GM12878 (cell line): Measurements from ENCODE around the gene DCAF15. TPM values are rescaled to one million over a fixed set of nuclear protein-coding genes. Genes with fewer than 3 reads are reported as not detected.

Experiments
- ATAC-seq: fragments of 200-7000 bp; cut with Tn5 transposase; 3 replicates; pipeline ENCODE4 v1.9.1; 2020; ENCODE audit warnings: mild to moderate bottlenecking, moderate library complexity
- BruUV-seq: library from RNA; stranded (reverse); fragments of 400-500 nt; replicated peaks from 2 replicates; lab custom pipeline; 2021; lab: Mats Ljungman, UMichigan
- CTCF ChIA-PET: fragments of 300-600 bp; sonication (Branson Sonifier 250); formaldehyde crosslinking; extraction: SDS; loops from one replicate; lab custom pipeline; 2021; ENCODE audit warnings: inconsistent platforms; lab: Yijun Ruan, JAX
- POLR2A ChIA-PET: fragments of 350-600 bp; formaldehyde crosslinking; extraction: SDS; loops from one replicate; lab custom pipeline; 2021; ENCODE audit warnings: inconsistent platforms; lab: Charles Lee
- RAD21 ChIA-PET: fragments of 300-600 bp; sonication (Branson Sonifier 250); formaldehyde crosslinking; loops from one replicate; lab custom pipeline; 2023; ENCODE audit warnings: antibody characterized with exemption; ENCODE audit not compliant: unreplicated experiment; lab: Charles Lee
- SMC1A ChIA-PET: fragments of 300-600 bp; sonication (Branson Sonifier 250); formaldehyde crosslinking; loops from one replicate; lab custom pipeline; 2023; ENCODE audit not compliant: unreplicated experiment, uncharacterized antibody; lab: Charles Lee
- DNase-seq: peaks from one replicate; pipeline ENCODE4 v3.0.0-alpha.2; 2011; ENCODE audit warnings: low read depth, low spot score
- FAIRE-seq: peaks from 3 replicates; lab custom pipeline; 2011; peaks lifted over from hg19 to GRCh38; lab: Jason Lieb, UNC
- H2AFZ ChIP-seq: 2 replicates; pipeline ENCODE4 v1.6.0; 2011; ENCODE audit warnings: low read depth, low read length, control low read depth; ENCODE audit not compliant: control insufficient read depth
- H3K27ac ChIP-seq: 2 replicates; pipeline ENCODE4 v1.5.1; 2011; ENCODE audit warnings: control low read depth; ENCODE audit not compliant: control insufficient read depth, insufficient read depth
- H3K27me3 ChIP-seq, 2 experiments: replicated peaks in 1 of 2; 2 replicates each; pipeline versions ENCODE4 v1.6.0 to v1.6.1; 2011; ENCODE audit warnings: low read length in 1 of 2; ENCODE audit not compliant: control insufficient read depth in 2 of 2, insufficient read depth in 2 of 2
- H3K36me3 ChIP-seq, 2 experiments: 2 replicates each; pipeline ENCODE4 v1.5.1; 2011; ENCODE audit warnings: low read length in 1 of 2; ENCODE audit not compliant: control insufficient read depth in 2 of 2, insufficient read depth in 2 of 2
- H3K4me1 ChIP-seq: 2 replicates; pipeline ENCODE4 v1.6.1; 2011; ENCODE audit warnings: mild to moderate bottlenecking, low read length, moderate library complexity, mixed read lengths; ENCODE audit not compliant: control insufficient read depth, insufficient read depth
- H3K4me2 ChIP-seq: 2 replicates; pipeline ENCODE4 v1.6.0; 2011; ENCODE audit warnings: control low read depth; ENCODE audit not compliant: control insufficient read depth, insufficient read depth
- H3K4me3 ChIP-seq: fragments of 200-600 bp; sonication (generic); 2 replicates; pipeline ENCODE4 v1.5.1; 2016
- H3K79me2 ChIP-seq: 2 replicates; pipeline ENCODE4 v1.6.0; 2011; ENCODE audit warnings: low read length; ENCODE audit not compliant: control insufficient read depth, insufficient read depth
- H3K9ac ChIP-seq: 2 replicates; pipeline ENCODE4 v1.8.0; 2011; ENCODE audit warnings: low read length, control low read depth, mixed read lengths; ENCODE audit not compliant: control insufficient read depth, insufficient read depth
- H3K9me3 ChIP-seq: replicated peaks from 3 replicates; pipeline ENCODE4 v1.5.1; 2011; ENCODE audit warnings: mild to moderate bottlenecking, low read length; ENCODE audit not compliant: control insufficient read depth, insufficient read depth
- H4K20me1 ChIP-seq: 2 replicates; pipeline ENCODE4 v1.6.0; 2011; ENCODE audit not compliant: control insufficient read depth, insufficient read depth
- ATF7 ChIP-seq: fragments of 450-650 bp; IDR thresholded peaks from 2 replicates; pipeline ENCODE4 v1.6.1; 2016; ENCODE audit warnings: low read depth, mild to moderate bottlenecking
- CBFB ChIP-seq: IDR thresholded peaks from 2 replicates; pipeline ENCODE4 v1.6.1; 2016; ENCODE audit warnings: antibody characterized with exemption, low read depth
- EGR1 ChIP-seq, 2 experiments: IDR thresholded peaks; 1 replicate in 1 of 2; 2 replicates in 1 of 2; pipeline ENCODE4 v1.6.1; 2011 to 2012; ENCODE audit warnings: low read depth in 2 of 2, low read length in 2 of 2, borderline replicate concordance in 1 of 2, mild to moderate bottlenecking in 1 of 2, moderate library complexity in 1 of 2
- FOXM1 ChIP-seq: IDR thresholded peaks from 2 replicates; pipeline ENCODE4 v1.6.1; 2012; ENCODE audit warnings: low read depth, mild to moderate bottlenecking, inconsistent platforms, low read length, moderate library complexity
- GATAD2B ChIP-seq: fragments of 450-650 bp; conservative IDR thresholded peaks from 2 replicates; pipeline ENCODE4 v1.6.1; 2017; ENCODE audit warnings: low read depth, mild to moderate bottlenecking, moderate library complexity
- HDGF ChIP-seq: fragments of 450-650 bp; IDR thresholded peaks from 2 replicates; pipeline ENCODE4 v1.6.1; 2016; ENCODE audit warnings: antibody characterized with exemption
- IKZF2 ChIP-seq, 2 experiments: fragments of 450-650 bp; IDR thresholded peaks; 2 replicates each; pipeline ENCODE4 v1.6.1; 2017; ENCODE audit warnings: mild to moderate bottlenecking in 2 of 2, moderate library complexity in 2 of 2
- KDM1A ChIP-seq: fragments of 200-600 bp; sonication (generic); IDR thresholded peaks from 2 replicates; pipeline ENCODE4 v1.6.1; 2016; ENCODE audit warnings: borderline replicate concordance
- NBN ChIP-seq: fragments of 450-650 bp; IDR thresholded peaks from 2 replicates; pipeline ENCODE4 v1.6.1; 2016
- NFXL1 ChIP-seq: fragments of 450-650 bp; IDR thresholded peaks from 2 replicates; pipeline ENCODE4 v1.6.1; 2017; ENCODE audit warnings: antibody characterized with exemption, mild to moderate bottlenecking, borderline replicate concordance
- PML ChIP-seq: IDR thresholded peaks from 2 replicates; pipeline ENCODE4 v1.6.1; 2012; ENCODE audit warnings: low read length, inconsistent platforms
- RELA ChIP-seq: fragments of 450-650 bp; IDR thresholded peaks from 2 replicates; pipeline ENCODE4 v1.8.0; 2014; ENCODE audit warnings: borderline replicate concordance; ENCODE audit not compliant: partially characterized antibody
- SIN3A ChIP-seq: IDR thresholded peaks from 2 replicates; pipeline ENCODE4 v1.6.1; 2012; ENCODE audit warnings: low read depth, low read length, improper control_type of control experiment
- TCF12 ChIP-seq: IDR thresholded peaks from 2 replicates; pipeline ENCODE4 v1.6.1; 2011; ENCODE audit warnings: low read depth, mild to moderate bottlenecking, low read length
- ZNF207 ChIP-seq: fragments of 450-650 bp; IDR thresholded peaks from 2 replicates; pipeline ENCODE4 v1.6.1; 2014; ENCODE audit warnings: antibody characterized with exemption, mild to moderate bottlenecking, borderline replicate concordance
- ZNF274 ChIP-seq: IDR thresholded peaks from one replicate; pipeline ENCODE4 v1.8.0; 2011; ENCODE audit not compliant: insufficient read length, insufficient read depth
- WGBS: methylation state at CpG from one replicate; pipeline ENCODE4 v1.1.6; 2016; ENCODE audit warnings: low lambda C conversion rate; ENCODE audit not compliant: insufficient replicate concordance, insufficient coverage; ENCODE audit errors: missing lambda C conversion rate; 5-methylcytosine and 5-hydroxymethylcytosine counted together
- in situ Hi-C: fragments of 300-500 bp; cut with MboI; formaldehyde crosslinking; loops from 9 replicates; pipeline ENCODE4 v1.14.3; 2018; ENCODE audit warnings: mixed read lengths
- intact Hi-C: fragments of 100-400 bp; cut with micrococcal nuclease; formaldehyde crosslinking; loops from one replicate; pipeline ENCODE4 v1.14.2; 2022; ENCODE audit not compliant: unreplicated experiment
- polyA plus RNA-seq, 11 experiments: library from polyadenylated mRNA; depleted of rRNA in 4 of 11; unstranded in 6 of 11; stranded (reverse) in 5 of 11; fragments of >200 nt; fragmentation: Nextera tagmentation in 4 of 11; fragmentation: Illumina TruSeq in 1 of 11; extraction: Ambion mirVana in 4 of 11; extraction: Trizol in 1 of 11; gene quantifications; 1 replicate in 1 of 11; 2 replicates in 10 of 11; pipeline versions ENCODE4 v1.2.1 to v1.2.3, GENCODE V29; 2011 to 2016; ENCODE audit warnings: inconsistent platforms in 2 of 11, missing spikeins in 2 of 11, low read depth in 1 of 11
- total RNA-seq, 4 experiments: library from RNA; depleted of rRNA in 3 of 4; stranded (reverse); fragments of >200 nt in 3 of 4; fragmentation: Illumina TruSeq in 1 of 4; extraction: Trizol in 1 of 4; gene quantifications; 2 replicates each; pipeline versions ENCODE4 v1.2.1 to v1.2.3, GENCODE V29; 2013 to 2021
- TF ChIP-seq, protein P1 (sequence below): IDR thresholded peaks from 2 replicates; pipeline ENCODE4 v1.6.1; 2012; ENCODE audit warnings: mild to moderate bottlenecking, low read depth, low read length
- TF ChIP-seq, protein P2 (sequence below): fragments of 450-650 bp; IDR thresholded peaks from 2 replicates; pipeline ENCODE4 v1.6.1; 2014; ENCODE audit warnings: mild to moderate bottlenecking
- TF ChIP-seq, protein P3 (sequence below): fragments of 450-650 bp; IDR thresholded peaks from 2 replicates; pipeline ENCODE4 v1.6.1; 2016; ENCODE audit warnings: mild to moderate bottlenecking

The DCAF15 gene
- total and polyA plus RNA-seq, 10 of the 15 experiments (the other 5 are each of a cell fraction or from before 2014, with no cell fraction given) = 0.16 to 63.4 (median 26.6) TPM

DNA sequence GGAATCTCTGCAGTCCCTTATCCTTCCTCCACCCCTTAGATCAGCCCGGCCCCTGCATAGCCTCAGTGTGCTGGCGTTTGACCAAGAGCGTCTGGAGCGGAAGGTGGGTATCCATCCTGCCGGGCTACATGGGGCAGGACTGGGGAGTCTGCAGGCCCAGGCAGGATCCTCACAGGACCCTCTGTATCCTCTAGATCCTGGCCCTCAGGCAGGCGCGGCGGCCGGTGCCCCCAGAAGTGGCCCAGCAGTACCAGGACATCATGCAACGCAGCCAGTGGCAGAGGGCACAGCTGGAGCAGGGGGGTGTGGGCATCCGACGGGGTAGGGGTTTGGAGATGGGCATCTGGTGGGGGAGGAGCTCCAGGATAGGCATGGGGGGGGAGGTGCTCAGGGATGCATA is 23.0 kb upstream of the DCAF15 start:
- H3K36me3 ChIP-seq = peaks cover 0 to 1% of the 10 kb centered on the region in 2 experiments; a peak in 2 of 4 replicates
- H4K20me1 ChIP-seq = no peaks in the 10 kb centered on the region
- DNase-seq (no peak), FAIRE-seq (no peak), ATAC-seq (no peak)
- intact Hi-C loops = no loop called here
- no peak overlapping the region for H2AFZ ChIP-seq
- TF ChIP-seq, protein P1, sequence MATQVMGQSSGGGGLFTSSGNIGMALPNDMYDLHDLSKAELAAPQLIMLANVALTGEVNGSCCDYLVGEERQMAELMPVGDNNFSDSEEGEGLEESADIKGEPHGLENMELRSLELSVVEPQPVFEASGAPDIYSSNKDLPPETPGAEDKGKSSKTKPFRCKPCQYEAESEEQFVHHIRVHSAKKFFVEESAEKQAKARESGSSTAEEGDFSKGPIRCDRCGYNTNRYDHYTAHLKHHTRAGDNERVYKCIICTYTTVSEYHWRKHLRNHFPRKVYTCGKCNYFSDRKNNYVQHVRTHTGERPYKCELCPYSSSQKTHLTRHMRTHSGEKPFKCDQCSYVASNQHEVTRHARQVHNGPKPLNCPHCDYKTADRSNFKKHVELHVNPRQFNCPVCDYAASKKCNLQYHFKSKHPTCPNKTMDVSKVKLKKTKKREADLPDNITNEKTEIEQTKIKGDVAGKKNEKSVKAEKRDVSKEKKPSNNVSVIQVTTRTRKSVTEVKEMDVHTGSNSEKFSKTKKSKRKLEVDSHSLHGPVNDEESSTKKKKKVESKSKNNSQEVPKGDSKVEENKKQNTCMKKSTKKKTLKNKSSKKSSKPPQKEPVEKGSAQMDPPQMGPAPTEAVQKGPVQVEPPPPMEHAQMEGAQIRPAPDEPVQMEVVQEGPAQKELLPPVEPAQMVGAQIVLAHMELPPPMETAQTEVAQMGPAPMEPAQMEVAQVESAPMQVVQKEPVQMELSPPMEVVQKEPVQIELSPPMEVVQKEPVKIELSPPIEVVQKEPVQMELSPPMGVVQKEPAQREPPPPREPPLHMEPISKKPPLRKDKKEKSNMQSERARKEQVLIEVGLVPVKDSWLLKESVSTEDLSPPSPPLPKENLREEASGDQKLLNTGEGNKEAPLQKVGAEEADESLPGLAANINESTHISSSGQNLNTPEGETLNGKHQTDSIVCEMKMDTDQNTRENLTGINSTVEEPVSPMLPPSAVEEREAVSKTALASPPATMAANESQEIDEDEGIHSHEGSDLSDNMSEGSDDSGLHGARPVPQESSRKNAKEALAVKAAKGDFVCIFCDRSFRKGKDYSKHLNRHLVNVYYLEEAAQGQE = no peak
- TF ChIP-seq CBFB (no peak), ZNF274 (no peak), ZNF207 (no peak), HDGF (no peak), KDM1A (no peak), SIN3A (no peak), TCF12 (no peak), NBN (no peak), ATF7 (no peak), RELA (no peak), PML (no peak), FOXM1 (no peak), NFXL1 (no peak), GATAD2B (no peak), IKZF2 (IDR thresholded peaks at IDR 0.05) (no peak), EGR1 (IDR thresholded peaks at IDR 0.05; ENCODE audit: borderline replicate concordance in 1 of 2, low read depth in 2 of 2, low read length in 2 of 2) (no peak)
- TF ChIP-seq, protein P2, sequence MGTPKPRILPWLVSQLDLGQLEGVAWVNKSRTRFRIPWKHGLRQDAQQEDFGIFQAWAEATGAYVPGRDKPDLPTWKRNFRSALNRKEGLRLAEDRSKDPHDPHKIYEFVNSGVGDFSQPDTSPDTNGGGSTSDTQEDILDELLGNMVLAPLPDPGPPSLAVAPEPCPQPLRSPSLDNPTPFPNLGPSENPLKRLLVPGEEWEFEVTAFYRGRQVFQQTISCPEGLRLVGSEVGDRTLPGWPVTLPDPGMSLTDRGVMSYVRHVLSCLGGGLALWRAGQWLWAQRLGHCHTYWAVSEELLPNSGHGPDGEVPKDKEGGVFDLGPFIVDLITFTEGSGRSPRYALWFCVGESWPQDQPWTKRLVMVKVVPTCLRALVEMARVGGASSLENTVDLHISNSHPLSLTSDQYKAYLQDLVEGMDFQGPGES = no peak
- TF ChIP-seq, protein P3, sequence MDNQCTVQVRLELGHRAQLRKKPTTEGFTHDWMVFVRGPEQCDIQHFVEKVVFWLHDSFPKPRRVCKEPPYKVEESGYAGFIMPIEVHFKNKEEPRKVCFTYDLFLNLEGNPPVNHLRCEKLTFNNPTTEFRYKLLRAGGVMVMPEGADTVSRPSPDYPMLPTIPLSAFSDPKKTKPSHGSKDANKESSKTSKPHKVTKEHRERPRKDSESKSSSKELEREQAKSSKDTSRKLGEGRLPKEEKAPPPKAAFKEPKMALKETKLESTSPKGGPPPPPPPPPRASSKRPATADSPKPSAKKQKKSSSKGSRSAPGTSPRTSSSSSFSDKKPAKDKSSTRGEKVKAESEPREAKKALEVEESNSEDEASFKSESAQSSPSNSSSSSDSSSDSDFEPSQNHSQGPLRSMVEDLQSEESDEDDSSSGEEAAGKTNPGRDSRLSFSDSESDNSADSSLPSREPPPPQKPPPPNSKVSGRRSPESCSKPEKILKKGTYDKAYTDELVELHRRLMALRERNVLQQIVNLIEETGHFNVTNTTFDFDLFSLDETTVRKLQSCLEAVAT = no peak
- ChIA-PET SMC1A (no interaction called here), RAD21 (no interaction called here), CTCF (no interaction called here), POLR2A (no interaction called here)
- no peaks in the 10 kb centered on the region for H3K9me3 ChIP-seq
- H3K79me2 ChIP-seq = no peaks in the 10 kb centered on the region
- no TSS peak for BruUV-seq
- H3K9ac ChIP-seq = no peak overlapping the region
- WGBS = 96% methylated on average over 10 of the region's 12 CpGs
- in situ Hi-C loops = no loop called here
- no peak overlapping the region for H3K4me3 ChIP-seq
- no peak overlapping the region for H3K4me2 ChIP-seq
- no peaks in the 10 kb centered on the region for H3K27me3 ChIP-seq
- no peak overlapping the region for H3K27ac ChIP-seq
- H3K4me1 ChIP-seq = no peaks in the 10 kb centered on the region
